Dermis blood vessel endothelial cell (primary cell): ENCODE data around the gene ZCCHC7. TPM values are rescaled to one million over a fixed set of nuclear protein-coding genes. Genes with fewer than 3 reads are reported as not detected.
"Not testable (repeated sequence)": the region's sequence is repeated elsewhere in the genome, so short reads cannot be mapped to it uniquely, and the experiment has no call there.

ENCODE experiments used
- DNase-seq: peaks from one replicate; pipeline ENCODE4 v3.0.0; 2010
- total RNA-seq: library from RNA; depleted of rRNA; stranded (reverse); fragments of >200 nt; gene quantifications from 2 replicates; pipeline ENCODE4 v1.2.3, GENCODE V29; 2014

Gene ZCCHC7
- total RNA-seq, 1 donor from 2014 or later: 17.9 TPM

- no peak for DNase-seq
Observed at GRCh38 chr9:37379835-37380234, 259.5 kb downstream of the ZCCHC7 start.

DNA sequence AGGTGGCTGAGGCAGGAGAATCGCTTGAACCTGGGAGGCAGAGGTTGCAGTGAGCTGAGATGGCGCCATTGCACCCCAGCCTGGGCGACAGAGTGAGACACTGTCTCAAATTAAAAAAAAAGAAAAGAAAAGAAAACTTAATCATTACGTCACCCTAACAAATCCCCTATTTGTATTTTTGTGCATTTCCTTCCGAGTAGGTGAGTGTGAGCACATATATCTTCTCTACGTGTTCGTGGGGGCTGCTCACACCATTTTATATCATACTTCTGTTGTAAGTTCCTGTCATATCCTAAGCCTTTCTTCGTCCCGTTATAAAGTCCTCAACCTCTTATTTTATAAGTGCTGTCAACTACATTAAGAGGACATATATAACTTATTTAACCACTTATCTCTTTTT lies 260.2 kb downstream of the ZCCHC7 start:
- DNase-seq: no peak

DNA sequence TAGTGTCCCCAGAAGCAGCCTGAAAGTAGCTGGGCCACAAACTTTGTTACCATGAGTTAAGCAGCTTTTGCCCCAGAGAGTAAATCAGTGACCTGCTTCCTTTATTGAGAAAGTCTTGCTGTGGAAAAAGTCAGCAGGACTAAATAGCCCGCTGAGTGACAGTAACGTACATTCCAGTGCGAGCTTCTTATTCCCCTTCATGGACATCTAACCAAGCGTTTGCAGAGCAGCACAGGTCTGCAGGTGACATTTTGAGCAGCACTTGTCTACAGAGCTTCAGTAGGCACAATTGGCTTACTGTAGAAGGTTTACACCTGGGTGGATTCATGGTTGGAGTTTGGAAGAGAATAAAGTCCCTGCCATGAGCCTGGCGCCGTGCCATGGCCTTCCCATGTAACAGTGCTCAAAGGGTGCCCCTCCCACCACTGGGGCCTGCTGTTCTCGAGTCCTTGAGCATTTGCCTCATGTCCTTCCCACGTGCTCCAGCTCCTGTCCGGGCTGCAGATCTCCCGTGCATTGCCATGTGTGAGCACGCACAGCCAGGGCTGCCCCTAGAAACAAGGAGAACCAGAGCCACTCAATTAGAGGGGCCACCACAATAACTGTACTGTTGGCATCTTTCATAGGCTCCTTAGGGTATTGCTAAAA lies 260.8 kb downstream of the ZCCHC7 start:
- DNase-seq: no peak

- DNase-seq: no peak
Observed at GRCh38 chr9:37382161-37382981, 262.0 kb downstream of the ZCCHC7 start.

DNA sequence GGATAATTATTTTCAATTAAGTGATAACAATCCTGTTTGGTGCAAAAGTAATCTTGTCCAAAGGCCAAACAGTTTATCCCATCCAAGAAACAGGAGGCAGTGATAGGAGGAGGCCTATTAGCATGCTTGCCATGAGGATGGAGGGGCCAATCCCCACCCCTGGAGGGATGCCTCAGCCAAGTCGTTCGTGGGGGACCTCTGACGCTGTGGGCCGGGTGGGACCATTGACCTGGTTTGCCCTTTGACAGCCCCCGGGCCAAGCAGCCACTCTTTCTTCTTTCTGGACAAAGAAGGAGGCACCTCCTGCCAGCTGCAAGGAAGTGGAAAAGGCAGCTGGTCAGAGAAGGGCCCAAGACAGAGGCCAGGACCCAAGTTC lies 262.6 kb downstream of the ZCCHC7 start:
- DNase-seq: no peak

DNA sequence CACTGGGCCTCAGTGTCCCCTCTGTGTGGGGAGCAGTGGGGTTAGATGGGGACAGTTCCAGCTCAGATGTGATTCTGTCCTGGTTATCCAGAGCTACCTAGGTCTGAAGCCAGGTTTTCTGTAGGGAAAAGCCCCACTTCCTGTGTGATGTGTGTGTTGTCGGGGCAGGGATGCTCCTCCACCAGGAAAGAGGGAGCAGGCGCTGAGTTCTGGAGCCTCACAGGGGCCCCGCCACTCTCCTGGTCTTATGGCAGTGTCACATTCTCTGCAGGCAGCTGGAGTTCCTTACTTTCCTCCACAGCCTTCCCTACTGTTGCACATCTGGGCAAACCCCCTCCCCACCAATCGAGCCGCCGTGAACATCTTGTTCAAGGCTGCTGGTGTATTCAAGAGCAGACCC lies 263.0 kb downstream of the ZCCHC7 start:
- DNase-seq: no peak

GRCh38 chr9:37383876-37384746 lies 263.7 kb downstream of the ZCCHC7 start:
- no peak for DNase-seq

DNA sequence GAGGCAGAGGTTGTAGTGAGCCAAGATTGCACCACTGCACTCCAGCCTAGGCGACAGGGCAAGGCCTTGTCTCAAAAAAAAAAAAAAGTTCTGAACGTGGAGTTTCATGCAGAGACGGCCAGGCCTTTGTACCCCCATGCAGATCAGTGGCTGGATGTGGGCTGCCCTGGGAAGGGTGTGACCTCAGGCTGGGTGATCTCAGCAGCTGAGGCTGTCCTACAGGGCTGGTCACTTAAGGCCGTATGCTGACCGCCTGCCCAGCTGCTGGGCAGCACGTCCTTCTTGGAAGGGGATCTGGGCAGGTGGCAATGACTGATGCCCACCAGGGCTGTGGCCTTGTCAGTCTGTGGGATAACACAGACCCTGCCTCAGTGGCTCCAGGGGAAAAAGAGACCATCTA lies 264.9 kb downstream of the ZCCHC7 start:
- no peak for DNase-seq

DNA sequence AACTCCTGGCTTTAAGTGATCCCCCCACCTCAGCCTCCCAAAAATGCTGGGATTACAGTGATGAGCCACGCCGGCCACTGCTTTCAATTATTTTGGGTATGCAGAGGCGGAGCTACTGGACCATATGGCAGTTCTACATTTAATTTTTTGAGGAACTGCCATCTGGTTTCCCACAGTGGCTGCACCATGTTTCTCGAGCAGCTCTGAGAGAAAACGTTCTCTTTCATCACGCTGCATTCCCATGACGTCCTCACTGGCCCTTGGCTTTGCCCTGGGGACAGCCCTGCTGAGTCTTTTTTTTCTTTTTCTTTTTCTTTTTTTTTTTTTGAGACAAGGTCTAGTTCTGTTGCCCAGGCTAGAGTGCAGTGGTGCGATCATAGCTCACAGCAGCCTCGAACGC lies 266.6 kb downstream of the ZCCHC7 start:
- DNase-seq: no peak

DNA sequence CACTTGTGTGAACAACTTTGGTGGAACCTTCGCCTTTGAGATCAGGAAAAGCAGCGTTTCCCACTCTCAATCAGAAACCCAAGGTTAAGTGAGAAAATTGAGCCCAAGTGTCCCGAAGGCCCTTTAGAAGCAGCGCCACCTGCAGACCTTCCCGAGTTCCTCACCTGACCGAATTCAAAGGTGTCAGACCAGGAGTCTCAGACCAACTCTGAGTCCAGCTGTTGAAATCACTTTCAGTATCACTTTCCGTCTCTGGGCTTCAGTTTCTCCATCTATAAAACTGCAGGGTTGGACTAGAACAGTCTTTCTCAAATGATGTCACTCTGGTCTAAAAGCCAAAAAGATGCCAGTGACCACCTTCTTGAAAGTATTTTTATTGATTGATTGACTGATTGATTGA lies 270.4 kb downstream of the ZCCHC7 start:
- DNase-seq: peak; percentile 43

DNA sequence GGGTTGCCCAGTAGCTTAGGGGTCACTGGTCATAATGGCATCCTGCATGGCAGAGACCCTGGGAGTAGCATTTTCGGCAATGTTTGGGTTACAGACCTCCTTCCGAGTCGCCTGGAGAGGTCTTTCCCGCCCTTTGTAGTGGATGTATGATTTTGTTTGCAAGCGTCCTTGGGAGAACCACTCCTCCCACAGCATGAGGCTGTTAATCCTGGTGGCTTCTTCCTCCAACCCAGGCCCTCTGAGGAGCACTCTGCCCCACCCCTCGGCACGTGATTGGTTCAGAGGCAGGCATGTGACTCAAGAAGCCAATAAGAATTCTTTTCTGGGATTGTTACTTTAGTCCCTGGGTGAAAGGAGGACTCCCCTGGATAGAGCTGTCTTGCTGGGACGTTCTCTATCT lies 271.9 kb downstream of the ZCCHC7 start:
- no peak for DNase-seq

- no peak for DNase-seq
Observed at GRCh38 chr9:37395229-37395628, 274.9 kb downstream of the ZCCHC7 start.

GRCh38 chr9:37395663-37396062 lies 275.3 kb downstream of the ZCCHC7 start:
- DNase-seq: no peak

GRCh38 chr9:37397948-37398347 lies 277.6 kb downstream of the ZCCHC7 start:
- not testable (repeated sequence) for DNase-seq

DNA sequence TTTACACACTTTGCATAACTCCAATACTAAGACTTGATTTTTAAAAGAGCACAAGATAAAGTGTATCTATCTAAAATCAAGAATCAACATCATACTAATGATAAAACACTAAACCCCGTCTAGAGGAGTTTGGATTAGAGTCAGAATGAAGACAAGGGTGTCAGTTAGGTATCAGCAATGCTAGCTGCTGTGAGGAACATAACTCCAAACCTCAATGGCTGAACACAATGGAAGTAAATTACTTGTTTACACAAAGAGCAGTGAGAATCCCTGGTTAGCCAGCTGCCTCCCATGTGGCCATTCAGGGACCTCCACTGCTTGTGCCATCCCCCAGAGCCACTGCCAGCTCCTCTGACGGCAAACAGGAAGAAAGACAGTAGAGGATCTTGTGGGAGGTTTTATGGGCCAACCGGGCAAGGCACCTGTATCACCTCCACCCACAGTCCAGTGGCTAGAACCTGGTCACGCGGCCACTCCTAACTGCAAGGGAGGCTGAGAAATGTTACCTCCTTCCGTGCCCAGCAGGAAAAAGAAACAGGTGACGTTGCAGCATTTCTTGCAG lies 278.2 kb downstream of the ZCCHC7 start:
- no peak for DNase-seq

DNA sequence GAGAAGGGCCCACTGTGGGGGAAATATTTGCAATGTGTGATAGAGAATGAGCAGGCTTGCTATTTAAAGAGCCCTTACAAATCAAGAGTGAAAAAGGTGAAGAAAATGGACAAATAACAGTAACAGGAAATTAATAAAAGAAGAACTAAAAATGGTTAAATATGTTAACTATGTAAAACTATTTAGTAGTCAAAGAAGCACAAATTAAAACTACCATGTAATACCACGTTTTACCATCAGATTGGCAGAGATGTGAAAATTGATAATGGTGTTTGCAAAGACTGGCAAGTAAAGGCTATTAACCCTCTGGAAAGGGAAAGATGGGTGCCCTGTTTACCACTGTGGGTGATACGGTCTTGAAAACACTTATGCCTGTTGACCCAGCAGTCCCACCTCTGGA lies 279.0 kb downstream of the ZCCHC7 start:
- DNase-seq: no peak

GRCh38 chr9:37404590-37404989 lies 284.2 kb downstream of the ZCCHC7 start:
- no peak for DNase-seq

GRCh38 chr9:37405350-37405749 lies 285.0 kb downstream of the ZCCHC7 start:
- DNase-seq: no peak

GRCh38 chr9:37405764-37406380 lies 285.5 kb downstream of the ZCCHC7 start:
- no peak for DNase-seq

DNA sequence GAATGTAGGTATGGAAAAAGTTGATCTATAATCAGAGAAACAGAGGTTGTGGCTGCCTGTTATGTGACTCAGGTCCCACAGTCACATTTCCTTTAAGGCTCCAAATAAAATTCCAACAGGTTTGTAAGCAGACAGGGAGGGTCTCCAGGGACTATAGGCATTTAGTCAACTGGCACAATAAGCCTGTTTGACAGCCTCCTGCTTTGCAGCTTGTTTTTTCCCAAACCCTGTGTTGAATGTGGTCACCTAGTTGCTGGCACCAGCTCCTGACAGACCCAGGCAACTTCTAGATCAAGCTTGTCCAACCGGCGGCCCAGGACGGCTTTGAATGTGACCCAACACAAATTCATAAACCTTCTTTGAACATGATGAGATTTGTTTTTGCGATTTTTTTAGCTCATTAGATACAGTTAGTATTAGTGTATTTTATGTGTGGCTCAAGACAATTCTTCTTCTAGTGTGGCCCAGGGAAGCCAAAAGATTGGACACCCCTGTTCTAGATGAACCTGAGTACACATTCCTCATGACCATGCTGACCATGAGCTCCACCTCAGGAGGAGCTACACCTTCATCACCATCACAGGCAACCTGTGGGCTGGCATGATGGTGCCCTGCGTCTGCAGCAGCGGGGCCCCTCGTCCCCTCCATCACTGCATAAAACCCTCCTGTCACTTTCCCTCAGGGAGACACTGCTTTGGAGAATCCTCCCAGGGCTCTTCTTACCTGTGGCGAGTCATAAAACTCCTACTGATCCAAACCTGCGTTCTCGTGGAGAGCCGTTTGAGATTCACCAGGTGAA lies 286.4 kb downstream of the ZCCHC7 start:
- no peak for DNase-seq

GRCh38 chr9:37407468-37407867 lies 287.1 kb downstream of the ZCCHC7 start:
- DNase-seq: no peak
